Testis (tissue), 2 donors: ENCODE measurements around the gene PABPC1L2B.

Experiments used
- CTCF ChIP-seq, 3 experiments: fragments of 450-650 bp in 2 of 3; fragments of 200-600 bp in 1 of 3; sonication (generic) in 1 of 3; IDR thresholded peaks; one replicate each; pipeline ENCODE4 v1.5.1; 2016 to 2019; ENCODE audit warnings: antibody characterized with exemption in 3 of 3, mild to moderate bottlenecking in 2 of 3, moderate library complexity in 1 of 3
- POLR2A ChIP-seq: fragments of 450-650 bp; IDR thresholded peaks from one replicate; pipeline ENCODE4 v1.6.1; 2017; ENCODE audit warnings: antibody characterized with exemption, mild to moderate bottlenecking, moderate library complexity

DNA sequence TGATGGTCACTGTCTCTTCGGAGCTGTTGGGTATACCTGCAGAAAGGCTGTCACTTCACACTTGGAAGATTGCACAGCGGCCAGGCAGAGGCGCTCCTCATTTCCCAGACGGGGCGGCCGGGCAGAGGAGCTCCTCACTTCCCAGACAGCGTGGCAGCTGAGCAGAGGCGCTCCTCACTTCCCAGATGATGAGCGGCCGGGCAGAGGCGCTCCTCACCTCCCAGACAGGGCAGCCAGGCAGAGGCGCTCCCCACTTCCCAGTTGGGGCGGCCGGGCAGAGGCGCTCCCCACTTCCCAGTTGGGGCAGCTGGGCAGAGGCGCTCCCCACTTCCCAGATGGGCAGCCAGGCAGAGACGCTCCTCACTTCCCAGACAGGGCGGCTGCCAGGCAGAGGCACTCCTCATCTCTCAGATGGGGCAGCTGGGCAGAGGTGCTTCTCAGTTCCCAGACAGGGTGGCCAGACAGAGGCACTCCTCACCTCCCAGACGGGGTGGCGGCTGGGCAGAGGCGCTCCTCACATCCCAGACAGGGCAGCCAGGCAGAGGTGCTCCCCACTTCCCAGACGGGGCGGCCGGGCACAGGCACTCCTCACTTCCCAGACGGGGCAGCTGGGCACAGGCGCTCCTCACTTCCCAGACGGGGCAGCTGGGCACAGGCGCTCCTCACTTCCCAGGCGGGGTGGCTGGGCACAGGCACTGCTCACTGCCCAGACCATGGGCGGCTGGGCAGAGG lies 18.8 kb downstream of the PABPC1L2B start:
- TF ChIP-seq CTCF (IDR thresholded peaks at IDR 0.05) (no peak), POLR2A (no peak)
